ENCODE data around the gene IMPA2. TPM values are rescaled to one million over a fixed set of nuclear protein-coding genes. Genes with fewer than 3 reads are reported as not detected.

Gene IMPA2
- total and polyA plus RNA-seq, 2 of the 13 experiments (the other 11 are each of a cell fraction or from before 2014, with no cell fraction given), result 37.8 to 71.8 TPM

DNA sequence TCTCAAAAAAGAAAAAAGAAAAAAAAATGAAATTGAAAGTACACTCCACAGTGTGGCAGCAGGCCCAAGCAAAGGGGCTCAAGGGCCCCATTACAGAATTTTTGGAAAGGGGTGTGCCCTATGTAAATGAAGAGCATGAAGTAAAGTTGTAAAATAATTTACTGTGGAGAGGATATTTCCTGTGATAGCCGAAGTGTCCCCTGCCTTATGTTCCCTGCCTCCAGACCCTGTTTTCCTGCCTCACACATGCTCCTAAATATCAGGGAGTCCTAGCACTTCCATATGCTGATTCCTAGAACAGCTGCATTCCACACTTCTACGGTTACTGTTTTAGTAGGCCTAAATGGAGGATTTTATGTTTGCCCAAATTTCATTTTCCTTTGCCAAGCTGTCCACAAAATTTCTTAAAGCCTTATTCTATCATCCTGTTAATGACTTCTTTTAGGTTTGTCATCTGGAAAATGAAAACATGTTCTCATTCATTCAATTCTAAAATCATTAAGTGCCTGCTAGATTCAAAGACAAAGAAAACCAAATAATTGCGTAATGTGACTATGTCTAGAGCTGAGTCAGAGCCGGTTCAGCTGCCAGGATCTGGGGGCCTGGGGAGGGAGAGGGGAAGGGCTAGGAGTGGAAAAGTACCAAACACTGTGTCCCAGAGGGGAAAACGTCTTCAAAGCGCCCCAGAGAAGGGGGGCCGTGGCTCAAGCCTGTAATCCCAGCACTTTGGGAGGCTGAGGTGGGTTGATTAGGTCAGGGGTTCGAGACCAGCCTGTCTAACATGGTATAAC is 25.9 kb upstream of the IMPA2 start (continued):
- TF ChIP-seq, protein P1, sequence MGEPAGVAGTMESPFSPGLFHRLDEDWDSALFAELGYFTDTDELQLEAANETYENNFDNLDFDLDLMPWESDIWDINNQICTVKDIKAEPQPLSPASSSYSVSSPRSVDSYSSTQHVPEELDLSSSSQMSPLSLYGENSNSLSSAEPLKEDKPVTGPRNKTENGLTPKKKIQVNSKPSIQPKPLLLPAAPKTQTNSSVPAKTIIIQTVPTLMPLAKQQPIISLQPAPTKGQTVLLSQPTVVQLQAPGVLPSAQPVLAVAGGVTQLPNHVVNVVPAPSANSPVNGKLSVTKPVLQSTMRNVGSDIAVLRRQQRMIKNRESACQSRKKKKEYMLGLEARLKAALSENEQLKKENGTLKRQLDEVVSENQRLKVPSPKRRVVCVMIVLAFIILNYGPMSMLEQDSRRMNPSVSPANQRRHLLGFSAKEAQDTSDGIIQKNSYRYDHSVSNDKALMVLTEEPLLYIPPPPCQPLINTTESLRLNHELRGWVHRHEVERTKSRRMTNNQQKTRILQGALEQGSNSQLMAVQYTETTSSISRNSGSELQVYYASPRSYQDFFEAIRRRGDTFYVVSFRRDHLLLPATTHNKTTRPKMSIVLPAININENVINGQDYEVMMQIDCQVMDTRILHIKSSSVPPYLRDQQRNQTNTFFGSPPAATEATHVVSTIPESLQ (CRISPR knock-in tag; conservative IDR thresholded peaks at IDR 0.05), result no peak
- TF ChIP-seq SMARCC2 (IDR thresholded peaks at IDR 0.05), result no peak
- no peak for TF ChIP-seq NRL (CRISPR knock-in tag; IDR thresholded peaks at IDR 0.05; ENCODE audit: borderline replicate concordance)
- no peak for TF ChIP-seq ZNF136 (CRISPR knock-in tag; IDR thresholded peaks at IDR 0.05; ENCODE audit: low read depth)
- no peak for TF ChIP-seq SP1 (IDR thresholded peaks at IDR 0.05)
- no peak for TF ChIP-seq SP1 (CRISPR knock-in tag; IDR thresholded peaks at IDR 0.05)
- TF ChIP-seq, protein P2, sequence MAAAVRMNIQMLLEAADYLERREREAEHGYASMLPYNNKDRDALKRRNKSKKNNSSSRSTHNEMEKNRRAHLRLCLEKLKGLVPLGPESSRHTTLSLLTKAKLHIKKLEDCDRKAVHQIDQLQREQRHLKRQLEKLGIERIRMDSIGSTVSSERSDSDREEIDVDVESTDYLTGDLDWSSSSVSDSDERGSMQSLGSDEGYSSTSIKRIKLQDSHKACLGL (CRISPR knock-in tag; IDR thresholded peaks at IDR 0.05), result no peak
- TF ChIP-seq, protein P3, sequence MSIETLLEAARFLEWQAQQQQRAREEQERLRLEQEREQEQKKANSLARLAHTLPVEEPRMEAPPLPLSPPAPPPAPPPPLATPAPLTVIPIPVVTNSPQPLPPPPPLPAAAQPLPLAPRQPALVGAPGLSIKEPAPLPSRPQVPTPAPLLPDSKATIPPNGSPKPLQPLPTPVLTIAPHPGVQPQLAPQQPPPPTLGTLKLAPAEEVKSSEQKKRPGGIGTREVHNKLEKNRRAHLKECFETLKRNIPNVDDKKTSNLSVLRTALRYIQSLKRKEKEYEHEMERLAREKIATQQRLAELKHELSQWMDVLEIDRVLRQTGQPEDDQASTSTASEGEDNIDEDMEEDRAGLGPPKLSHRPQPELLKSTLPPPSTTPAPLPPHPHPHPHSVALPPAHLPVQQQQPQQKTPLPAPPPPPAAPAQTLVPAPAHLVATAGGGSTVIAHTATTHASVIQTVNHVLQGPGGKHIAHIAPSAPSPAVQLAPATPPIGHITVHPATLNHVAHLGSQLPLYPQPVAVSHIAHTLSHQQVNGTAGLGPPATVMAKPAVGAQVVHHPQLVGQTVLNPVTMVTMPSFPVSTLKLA (IDR thresholded peaks at IDR 0.05), result no peak
- no peak for TF ChIP-seq ZFP1 (CRISPR knock-in tag; IDR thresholded peaks at IDR 0.05)
- TF ChIP-seq NFIC (IDR thresholded peaks at IDR 0.05; ENCODE audit: low read length), result peak; percentile 70; the same call in 1 of the 2 replicates
- no peak for TF ChIP-seq CREB1 (IDR thresholded peaks at IDR 0.05)
- TF ChIP-seq CREB1 (CRISPR knock-in tag; IDR thresholded peaks at IDR 0.05), result peak; percentile 52; the same call in 1 of the 2 replicates
- TF ChIP-seq KAT2B (IDR thresholded peaks at IDR 0.05; ENCODE audit: borderline replicate concordance, low read depth, low read length), result no peak
- TF ChIP-seq EZH2 (conservative IDR thresholded peaks at IDR 0.05; ENCODE audit: low read depth, low read length), result no peak
- TF ChIP-seq PHB2 (IDR thresholded peaks at IDR 0.05; ENCODE audit: partially characterized antibody), result no peak
- no peak for TF ChIP-seq ZNF703 (CRISPR knock-in tag; IDR thresholded peaks at IDR 0.05; ENCODE audit: borderline replicate concordance)
- no peak for TF ChIP-seq BRCA1 (CRISPR knock-in tag; IDR thresholded peaks at IDR 0.05)
- TF ChIP-seq ATM (IDR thresholded peaks at IDR 0.05; ENCODE audit: borderline replicate concordance), result no peak
- TF ChIP-seq, protein P4, sequence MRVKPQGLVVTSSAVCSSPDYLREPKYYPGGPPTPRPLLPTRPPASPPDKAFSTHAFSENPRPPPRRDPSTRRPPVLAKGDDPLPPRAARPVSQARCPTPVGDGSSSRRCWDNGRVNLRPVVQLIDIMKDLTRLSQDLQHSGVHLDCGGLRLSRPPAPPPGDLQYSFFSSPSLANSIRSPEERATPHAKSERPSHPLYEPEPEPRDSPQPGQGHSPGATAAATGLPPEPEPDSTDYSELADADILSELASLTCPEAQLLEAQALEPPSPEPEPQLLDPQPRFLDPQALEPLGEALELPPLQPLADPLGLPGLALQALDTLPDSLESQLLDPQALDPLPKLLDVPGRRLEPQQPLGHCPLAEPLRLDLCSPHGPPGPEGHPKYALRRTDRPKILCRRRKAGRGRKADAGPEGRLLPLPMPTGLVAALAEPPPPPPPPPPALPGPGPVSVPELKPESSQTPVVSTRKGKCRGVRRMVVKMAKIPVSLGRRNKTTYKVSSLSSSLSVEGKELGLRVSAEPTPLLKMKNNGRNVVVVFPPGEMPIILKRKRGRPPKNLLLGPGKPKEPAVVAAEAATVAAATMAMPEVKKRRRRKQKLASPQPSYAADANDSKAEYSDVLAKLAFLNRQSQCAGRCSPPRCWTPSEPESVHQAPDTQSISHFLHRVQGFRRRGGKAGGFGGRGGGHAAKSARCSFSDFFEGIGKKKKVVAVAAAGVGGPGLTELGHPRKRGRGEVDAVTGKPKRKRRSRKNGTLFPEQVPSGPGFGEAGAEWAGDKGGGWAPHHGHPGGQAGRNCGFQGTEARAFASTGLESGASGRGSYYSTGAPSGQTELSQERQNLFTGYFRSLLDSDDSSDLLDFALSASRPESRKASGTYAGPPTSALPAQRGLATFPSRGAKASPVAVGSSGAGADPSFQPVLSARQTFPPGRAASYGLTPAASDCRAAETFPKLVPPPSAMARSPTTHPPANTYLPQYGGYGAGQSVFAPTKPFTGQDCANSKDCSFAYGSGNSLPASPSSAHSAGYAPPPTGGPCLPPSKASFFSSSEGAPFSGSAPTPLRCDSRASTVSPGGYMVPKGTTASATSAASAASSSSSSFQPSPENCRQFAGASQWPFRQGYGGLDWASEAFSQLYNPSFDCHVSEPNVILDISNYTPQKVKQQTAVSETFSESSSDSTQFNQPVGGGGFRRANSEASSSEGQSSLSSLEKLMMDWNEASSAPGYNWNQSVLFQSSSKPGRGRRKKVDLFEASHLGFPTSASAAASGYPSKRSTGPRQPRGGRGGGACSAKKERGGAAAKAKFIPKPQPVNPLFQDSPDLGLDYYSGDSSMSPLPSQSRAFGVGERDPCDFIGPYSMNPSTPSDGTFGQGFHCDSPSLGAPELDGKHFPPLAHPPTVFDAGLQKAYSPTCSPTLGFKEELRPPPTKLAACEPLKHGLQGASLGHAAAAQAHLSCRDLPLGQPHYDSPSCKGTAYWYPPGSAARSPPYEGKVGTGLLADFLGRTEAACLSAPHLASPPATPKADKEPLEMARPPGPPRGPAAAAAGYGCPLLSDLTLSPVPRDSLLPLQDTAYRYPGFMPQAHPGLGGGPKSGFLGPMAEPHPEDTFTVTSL (CRISPR knock-in tag; IDR thresholded peaks at IDR 0.05; ENCODE audit: borderline replicate concordance), result peak; percentile 56; the same call in 1 of the 2 replicates
- peak; percentile 58; the same call in 1 of the 2 replicates for TF ChIP-seq SOX5 (CRISPR knock-in tag; IDR thresholded peaks at IDR 0.05; ENCODE audit: borderline replicate concordance)
- no peak for TF ChIP-seq U2AF1 (optimal IDR thresholded peaks at IDR 0.05; ENCODE audit: low read depth, low read length)

All from HepG2 (cell line).